ENCODE measurements around the gene ALMS1.

The ALMS1 gene

GRCh38 chr2:73564986-73565385 lies 179.3 kb downstream of the ALMS1 start:
- CTCF ChIA-PET, result no interaction called here
- no peak overlapping the region for H3K4me3 ChIP-seq (ENCODE audit: low read depth, low read length)
- POLR2A ChIA-PET, result no interaction called here
- no peak for DNase-seq (ENCODE audit: low read depth, low spot score)
- no peak for TF ChIP-seq CTCF (IDR thresholded peaks at IDR 0.05; ENCODE audit: insufficient read depth, low read length, missing control alignments)

DNA sequence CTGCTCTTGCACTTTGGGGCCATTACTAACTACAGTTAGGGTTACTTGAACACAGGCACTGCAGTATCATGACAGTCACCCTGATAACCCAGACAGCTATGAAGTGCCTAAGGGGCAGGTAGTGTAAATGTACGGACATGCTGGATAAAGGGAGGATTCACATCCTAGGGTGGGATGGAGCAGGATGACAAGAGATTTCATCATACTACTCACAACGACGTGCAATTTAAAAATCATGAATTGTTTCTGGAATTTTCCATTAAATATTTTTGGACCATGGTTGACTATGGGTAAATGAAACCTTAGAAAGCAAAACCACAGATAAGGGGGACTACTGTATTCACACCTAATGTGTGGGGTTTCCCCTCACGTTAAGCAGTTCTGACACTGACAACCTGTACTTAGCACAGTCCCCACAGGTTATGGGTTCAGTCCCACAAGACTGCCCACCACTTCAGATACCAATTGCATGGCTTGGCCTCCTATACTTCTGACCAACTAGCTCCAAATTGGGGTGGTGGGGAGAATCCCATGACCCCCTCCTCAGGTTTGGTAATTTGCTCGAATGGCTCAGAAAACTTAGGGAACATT lies 180.7 kb downstream of the ALMS1 start:
- TF ChIP-seq CTCF (IDR thresholded peaks at IDR 0.05; ENCODE audit: insufficient read depth, low read length, missing control alignments), result no peak
- CTCF ChIA-PET, result no interaction called here

GRCh38 chr2:73575261-73575660 lies 189.6 kb downstream of the ALMS1 start:
- no peak for TF ChIP-seq CTCF (IDR thresholded peaks at IDR 0.05; ENCODE audit: insufficient read depth, low read length, missing control alignments)
- no peak for DNase-seq (ENCODE audit: low read depth, low spot score)
- CTCF ChIA-PET, result no interaction called here
- POLR2A ChIA-PET, result no interaction called here
- H3K4me3 ChIP-seq (ENCODE audit: low read depth, low read length), result no peak overlapping the region

More for the DNA sequence above, 180.7 kb downstream of the ALMS1 start:
- POLR2A ChIA-PET, result no interaction called here
- H3K4me3 ChIP-seq (ENCODE audit: low read depth, low read length), result no peak overlapping the region
- DNase-seq (ENCODE audit: low read depth, low spot score), result no peak

- DNase-seq (ENCODE audit: low read depth, low spot score), result no peak
- no peak for TF ChIP-seq CTCF (IDR thresholded peaks at IDR 0.05; ENCODE audit: insufficient read depth, low read length, missing control alignments)
- ChIA-PET CTCF (no interaction called here), POLR2A (no interaction called here)
- H3K4me3 ChIP-seq (ENCODE audit: low read depth, low read length), result no peak overlapping the region
Observed at GRCh38 chr2:73582364-73582763, 196.7 kb downstream of the ALMS1 start.

DNA sequence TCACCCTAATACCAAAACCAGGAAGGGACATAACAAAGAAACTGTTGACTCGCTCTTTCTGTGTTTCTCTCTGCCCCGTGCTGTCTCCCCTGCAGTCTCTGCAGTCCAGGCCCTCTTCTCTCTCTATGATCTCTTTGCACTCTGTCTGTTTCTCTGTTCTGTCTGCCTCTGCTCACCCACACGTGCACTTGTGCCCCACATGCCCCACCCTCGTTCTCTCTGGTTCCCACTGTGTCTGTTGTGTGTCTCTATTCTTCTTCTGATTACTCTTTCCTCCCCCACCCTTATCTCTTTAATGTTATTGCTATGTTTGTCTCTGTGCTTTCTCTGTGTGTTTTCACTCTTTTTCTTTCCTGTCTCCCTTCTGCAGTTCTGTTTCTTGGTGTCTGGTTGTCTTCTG lies 202.5 kb downstream of the ALMS1 start:
- ChIA-PET POLR2A (no interaction called here), CTCF (no interaction called here)
- H3K4me3 ChIP-seq (ENCODE audit: low read depth, low read length), result no peak overlapping the region
- no peak for TF ChIP-seq CTCF (IDR thresholded peaks at IDR 0.05; ENCODE audit: insufficient read depth, low read length, missing control alignments)
- no peak for DNase-seq (ENCODE audit: low read depth, low spot score)

DNA sequence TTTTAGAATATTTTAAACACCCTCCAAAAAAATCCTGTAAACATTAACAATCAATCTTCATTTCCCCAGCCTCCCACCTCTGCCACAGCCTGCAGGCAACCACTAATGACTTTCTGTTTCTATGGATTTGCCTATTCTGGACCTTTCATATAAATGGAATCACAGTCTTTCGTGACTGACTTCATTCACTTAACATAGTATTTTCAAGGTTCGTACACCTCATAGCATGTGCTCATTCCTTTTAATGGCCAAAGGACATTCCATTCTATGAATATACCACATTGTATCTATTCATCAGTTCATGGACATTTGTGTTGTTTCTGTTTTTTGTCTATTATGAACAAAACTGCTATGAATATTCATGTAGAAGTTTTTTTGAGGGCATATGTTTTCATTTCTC lies 208.0 kb downstream of the ALMS1 start:
- POLR2A ChIA-PET, result no interaction called here
- DNase-seq (ENCODE audit: low read depth, low spot score), result no peak
- H3K4me3 ChIP-seq (ENCODE audit: low read depth, low read length), result no peak overlapping the region
- CTCF ChIA-PET, result interaction anchor here (1.1 kb wide), 1 partner anchor 86 kb away, joined by 3 read pairs; no protein-coding TSS in a partner anchor
- TF ChIP-seq CTCF (IDR thresholded peaks at IDR 0.05; ENCODE audit: insufficient read depth, low read length, missing control alignments), result no peak
